ENCODE data around the gene SNN. TPM values are rescaled to one million over a fixed set of nuclear protein-coding genes. Genes with fewer than 3 reads are reported as not detected.

SNN gene
- total RNA-seq, 1 donor from 2014 or later = 16.7 TPM

DNA sequence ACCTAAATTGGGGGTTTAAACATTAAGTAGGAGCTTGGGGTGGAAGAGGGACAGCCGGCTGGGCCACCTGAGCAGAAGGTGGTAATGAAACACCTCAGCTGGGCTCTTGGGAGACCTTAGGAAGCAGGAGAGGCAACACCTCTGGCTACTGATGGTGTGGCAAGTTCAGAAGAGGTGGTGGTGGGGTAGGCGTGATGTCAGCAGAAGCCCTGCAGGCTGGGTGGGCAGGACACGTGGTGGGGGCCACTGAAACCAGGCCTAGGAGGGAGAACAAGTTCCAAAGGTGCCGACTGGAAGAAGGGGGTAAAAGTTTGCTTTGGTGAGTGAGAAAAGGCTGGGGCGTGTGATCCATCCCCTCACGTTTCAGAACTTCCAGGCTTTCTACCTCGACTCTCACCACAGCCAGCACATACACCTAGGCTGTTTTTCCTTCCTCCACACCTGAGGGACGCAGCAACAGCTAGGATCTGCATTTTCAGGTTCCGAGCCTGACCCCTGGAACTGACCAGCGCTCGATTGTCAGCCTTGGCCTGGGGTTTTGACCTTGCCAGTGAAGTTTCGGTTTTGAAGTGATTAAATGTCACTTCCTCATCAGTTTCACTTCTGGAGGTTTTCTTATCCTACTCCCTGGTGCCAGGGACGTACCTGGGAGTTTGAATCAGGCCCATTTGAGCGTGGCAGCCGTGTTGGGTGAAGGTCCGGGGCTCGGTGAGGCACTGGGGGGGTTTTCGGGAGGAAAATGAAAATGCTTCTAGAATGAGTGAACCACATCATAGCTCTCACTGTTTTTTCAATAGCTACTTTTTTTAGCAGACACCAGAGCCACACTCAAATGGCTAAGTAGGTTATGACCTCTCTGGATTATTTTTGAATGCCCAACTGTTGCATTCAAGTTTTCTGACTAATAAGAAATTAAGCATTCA, 10.0 kb downstream of the SNN start:
- peak overlapping the region; percentile 26 for H3K4me2 ChIP-seq (ENCODE audit: low read length)
- H3K27me3 ChIP-seq (ENCODE audit: insufficient read depth, low read length) = no peaks in the 10 kb centered on the region
- H4K20me1 ChIP-seq (ENCODE audit: insufficient read depth, low read length) = peaks cover 96% of the 10 kb centered on the region
- Mint-ChIP-seq H3K4me1 (ENCODE audit: low read depth, unreplicated experiment) (peaks cover 50% of the 10 kb centered on the region), H3K27ac (ENCODE audit: unreplicated experiment) (peak overlapping the region; percentile 69), H3K36me3 (ENCODE audit: low read depth, unreplicated experiment) (peaks cover 27% of the 10 kb centered on the region), H3K4me3 (ENCODE audit: unreplicated experiment) (peak overlapping the region; percentile 54), H3K9me3 (ENCODE audit: unreplicated experiment) (no peaks in the 10 kb centered on the region), H3K27me3 (ENCODE audit: low read depth, unreplicated experiment) (no peaks in the 10 kb centered on the region)
- H3K36me3 ChIP-seq (ENCODE audit: insufficient read depth, low read length) = peaks cover 9% of the 10 kb centered on the region
- H3K4me1 ChIP-seq (ENCODE audit: insufficient read depth, low read length) = peaks cover 35% of the 10 kb centered on the region
- FAIRE-seq (no peak), DNase-seq (ENCODE audit: low read depth) (no peak)
- no peak overlapping the region for H3K4me3 ChIP-seq (ENCODE audit: insufficient read depth, low read depth, low read length)
- no peak for TF ChIP-seq EZH2 (IDR thresholded peaks at IDR 0.05; ENCODE audit: insufficient read depth, low read length)
- TF ChIP-seq, protein P1, sequence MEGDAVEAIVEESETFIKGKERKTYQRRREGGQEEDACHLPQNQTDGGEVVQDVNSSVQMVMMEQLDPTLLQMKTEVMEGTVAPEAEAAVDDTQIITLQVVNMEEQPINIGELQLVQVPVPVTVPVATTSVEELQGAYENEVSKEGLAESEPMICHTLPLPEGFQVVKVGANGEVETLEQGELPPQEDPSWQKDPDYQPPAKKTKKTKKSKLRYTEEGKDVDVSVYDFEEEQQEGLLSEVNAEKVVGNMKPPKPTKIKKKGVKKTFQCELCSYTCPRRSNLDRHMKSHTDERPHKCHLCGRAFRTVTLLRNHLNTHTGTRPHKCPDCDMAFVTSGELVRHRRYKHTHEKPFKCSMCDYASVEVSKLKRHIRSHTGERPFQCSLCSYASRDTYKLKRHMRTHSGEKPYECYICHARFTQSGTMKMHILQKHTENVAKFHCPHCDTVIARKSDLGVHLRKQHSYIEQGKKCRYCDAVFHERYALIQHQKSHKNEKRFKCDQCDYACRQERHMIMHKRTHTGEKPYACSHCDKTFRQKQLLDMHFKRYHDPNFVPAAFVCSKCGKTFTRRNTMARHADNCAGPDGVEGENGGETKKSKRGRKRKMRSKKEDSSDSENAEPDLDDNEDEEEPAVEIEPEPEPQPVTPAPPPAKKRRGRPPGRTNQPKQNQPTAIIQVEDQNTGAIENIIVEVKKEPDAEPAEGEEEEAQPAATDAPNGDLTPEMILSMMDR (IDR thresholded peaks at IDR 0.05; ENCODE audit: insufficient read depth, low read depth, low read length) = no peak
- H2AFZ ChIP-seq (ENCODE audit: low read depth, low read length) = no peak overlapping the region
- H3K9me3 ChIP-seq (ENCODE audit: insufficient read depth, low read depth, low read length) = no peaks in the 10 kb centered on the region
- H3K27ac ChIP-seq (ENCODE audit: low read depth, low read length) = no peak overlapping the region
- H3K79me2 ChIP-seq (ENCODE audit: insufficient read depth, low read length) = peaks cover 17% of the 10 kb centered on the region
- H3K9ac ChIP-seq (ENCODE audit: low read length) = peak overlapping the region; percentile 23

- no peaks in the 10 kb centered on the region for H3K9me3 Mint-ChIP-seq (ENCODE audit: unreplicated experiment)
- no peak for TF ChIP-seq EZH2 (IDR thresholded peaks at IDR 0.05; ENCODE audit: insufficient read depth, low read length)
- TF ChIP-seq, protein P1 (IDR thresholded peaks at IDR 0.05; ENCODE audit: insufficient read depth, low read depth, low read length) = no peak
- Histone ChIP-seq H3K9ac (ENCODE audit: low read length) (no peak overlapping the region), H4K20me1 (ENCODE audit: insufficient read depth, low read length) (peaks cover 96% of the 10 kb centered on the region), H3K4me2 (ENCODE audit: low read length) (no peak overlapping the region), H2AFZ (ENCODE audit: low read depth, low read length) (no peak overlapping the region), H3K9me3 (ENCODE audit: insufficient read depth, low read depth, low read length) (no peaks in the 10 kb centered on the region), H3K27me3 (ENCODE audit: insufficient read depth, low read length) (no peaks in the 10 kb centered on the region), H3K4me3 (ENCODE audit: insufficient read depth, low read depth, low read length) (no peak overlapping the region), H3K36me3 (ENCODE audit: insufficient read depth, low read length) (peaks cover 14% of the 10 kb centered on the region), H3K79me2 (ENCODE audit: insufficient read depth, low read length) (peaks cover 11% of the 10 kb centered on the region), H3K27ac (ENCODE audit: low read depth, low read length) (no peak overlapping the region), H3K4me1 (ENCODE audit: insufficient read depth, low read length) (peaks cover 38% of the 10 kb centered on the region)
- peaks cover 29% of the 10 kb centered on the region for H3K36me3 Mint-ChIP-seq (ENCODE audit: low read depth, unreplicated experiment)
- H3K27ac Mint-ChIP-seq (ENCODE audit: unreplicated experiment) = no peak overlapping the region
- no peak overlapping the region for H3K4me3 Mint-ChIP-seq (ENCODE audit: unreplicated experiment)
- no peak for FAIRE-seq
- H3K4me1 Mint-ChIP-seq (ENCODE audit: low read depth, unreplicated experiment) = peaks cover 49% of the 10 kb centered on the region
- H3K27me3 Mint-ChIP-seq (ENCODE audit: low read depth, unreplicated experiment) = no peaks in the 10 kb centered on the region
- no peak for DNase-seq (ENCODE audit: low read depth)
Measured at GRCh38 chr16:11679250-11679649, 11.0 kb downstream of the SNN start.
